Epidermal melanocyte (primary cell): ENCODE data around the gene HES5.

Source experiments
- DNase-seq: peaks from one replicate; pipeline ENCODE4 v3.0.0; 2011; ENCODE audit warnings: low spot score; ENCODE audit not compliant: insufficient read length

Gene HES5

GRCh38 chr1:2480236-2480985, 49.7 kb downstream of the HES5 start:
- no peak for DNase-seq

GRCh38 chr1:2479618-2480017, 50.4 kb downstream of the HES5 start:
- DNase-seq: no peak

GRCh38 chr1:2479186-2479585, 50.9 kb downstream of the HES5 start:
- DNase-seq: no peak
